ENCODE results near the gene CLCN7. TPM values are rescaled to one million over a fixed set of nuclear protein-coding genes. Genes with fewer than 3 reads are reported as not detected.
A peak's percentile ranks its signal among the peaks of the same experiment; 100 is the strongest.
"Not testable (repeated sequence)": the region's sequence is repeated elsewhere in the genome, so short reads cannot be mapped to it uniquely, and the experiment has no call there.

CLCN7 gene
- total RNA-seq, 1 donor from 2014 or later = 98.1 TPM

DNA sequence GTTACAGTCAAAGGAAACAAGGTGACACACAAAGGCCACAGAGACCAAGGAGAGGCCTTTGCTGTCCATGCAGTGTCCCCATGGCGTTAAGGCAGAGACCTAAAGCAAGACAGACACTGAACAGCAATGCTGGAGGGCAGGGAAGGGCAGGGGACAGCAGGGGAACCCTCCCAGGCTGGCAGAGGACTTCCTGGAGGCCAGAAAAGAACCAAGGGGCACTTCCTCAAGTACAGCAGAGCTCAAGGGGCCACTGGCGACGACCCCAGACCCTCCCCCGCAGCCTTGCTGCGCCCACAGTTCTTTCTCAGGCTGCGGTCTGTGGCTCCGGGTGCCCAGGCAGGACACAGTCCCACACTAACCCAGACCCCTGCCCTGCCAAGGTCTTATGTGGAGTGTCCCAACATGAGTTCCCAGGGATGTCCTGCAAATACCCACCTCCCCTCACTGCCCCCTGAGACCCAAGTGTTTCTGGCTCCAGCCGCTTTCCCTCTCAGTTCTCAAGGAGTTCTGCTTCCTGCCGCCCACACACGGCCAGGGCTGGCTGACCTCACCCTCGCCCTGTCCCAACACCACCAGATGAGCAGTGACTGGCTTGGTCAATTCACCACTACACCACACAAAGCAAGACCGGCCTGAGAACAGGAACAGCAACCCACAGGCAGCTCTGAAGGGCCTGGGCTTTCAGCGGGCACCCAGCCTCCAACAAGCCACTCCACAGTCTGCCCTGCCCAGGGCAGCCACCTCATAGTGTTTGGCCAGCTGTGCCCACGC lies 4.2 kb downstream of the CLCN7 start:
- H3K9me3 Mint-ChIP-seq = no peaks in the 10 kb centered on the region
- H3K4me3 Mint-ChIP-seq = peak overlapping the region; percentile 44
- TF ChIP-seq, protein P1, sequence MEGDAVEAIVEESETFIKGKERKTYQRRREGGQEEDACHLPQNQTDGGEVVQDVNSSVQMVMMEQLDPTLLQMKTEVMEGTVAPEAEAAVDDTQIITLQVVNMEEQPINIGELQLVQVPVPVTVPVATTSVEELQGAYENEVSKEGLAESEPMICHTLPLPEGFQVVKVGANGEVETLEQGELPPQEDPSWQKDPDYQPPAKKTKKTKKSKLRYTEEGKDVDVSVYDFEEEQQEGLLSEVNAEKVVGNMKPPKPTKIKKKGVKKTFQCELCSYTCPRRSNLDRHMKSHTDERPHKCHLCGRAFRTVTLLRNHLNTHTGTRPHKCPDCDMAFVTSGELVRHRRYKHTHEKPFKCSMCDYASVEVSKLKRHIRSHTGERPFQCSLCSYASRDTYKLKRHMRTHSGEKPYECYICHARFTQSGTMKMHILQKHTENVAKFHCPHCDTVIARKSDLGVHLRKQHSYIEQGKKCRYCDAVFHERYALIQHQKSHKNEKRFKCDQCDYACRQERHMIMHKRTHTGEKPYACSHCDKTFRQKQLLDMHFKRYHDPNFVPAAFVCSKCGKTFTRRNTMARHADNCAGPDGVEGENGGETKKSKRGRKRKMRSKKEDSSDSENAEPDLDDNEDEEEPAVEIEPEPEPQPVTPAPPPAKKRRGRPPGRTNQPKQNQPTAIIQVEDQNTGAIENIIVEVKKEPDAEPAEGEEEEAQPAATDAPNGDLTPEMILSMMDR (conservative IDR thresholded peaks at IDR 0.05) = no peak
- H3K27ac Mint-ChIP-seq = peak overlapping the region; percentile 62
- DNase-seq (ENCODE audit: extremely low spot score, unreplicated experiment) = peak; percentile 55
- H3K36me3 Mint-ChIP-seq = no peaks in the 10 kb centered on the region
- no peaks in the 10 kb centered on the region for H3K27me3 Mint-ChIP-seq
- H3K4me1 Mint-ChIP-seq (ENCODE audit: unreplicated experiment) = peaks cover 13% of the 10 kb centered on the region

DNA sequence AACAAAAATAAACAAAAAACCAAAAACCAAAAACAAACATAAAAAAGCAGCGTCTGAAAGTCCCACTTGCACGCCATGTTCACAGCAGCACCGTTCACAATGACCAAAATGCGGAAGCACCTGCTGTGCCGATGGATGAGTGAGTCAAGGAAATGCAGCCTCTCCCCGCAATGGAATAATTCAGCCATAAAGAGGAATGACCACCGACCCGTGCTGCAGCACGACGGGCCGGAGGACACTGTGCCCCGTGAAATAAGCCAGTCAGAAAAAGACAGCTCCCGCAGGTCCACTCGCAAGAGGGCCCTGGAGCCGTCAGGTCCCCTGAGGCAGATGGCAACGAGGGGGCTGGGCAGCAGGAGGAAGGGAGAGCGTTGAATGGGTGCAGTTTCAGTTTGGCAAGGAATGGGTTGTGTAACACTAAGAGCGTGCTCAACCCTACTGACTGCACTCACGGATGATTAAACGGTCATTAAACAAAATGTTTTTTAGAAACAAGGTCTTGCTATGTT lies 5.1 kb downstream of the CLCN7 start:
- Mint-ChIP-seq H3K27ac (no peak overlapping the region), H3K4me3 (no peak overlapping the region), H3K27me3 (no peaks in the 10 kb centered on the region), H3K36me3 (no peaks in the 10 kb centered on the region), H3K9me3 (no peaks in the 10 kb centered on the region), H3K4me1 (ENCODE audit: unreplicated experiment) (peaks cover 13% of the 10 kb centered on the region)
- no peak for DNase-seq (ENCODE audit: extremely low spot score, unreplicated experiment)
- TF ChIP-seq, protein P1 (conservative IDR thresholded peaks at IDR 0.05) = no peak

DNA sequence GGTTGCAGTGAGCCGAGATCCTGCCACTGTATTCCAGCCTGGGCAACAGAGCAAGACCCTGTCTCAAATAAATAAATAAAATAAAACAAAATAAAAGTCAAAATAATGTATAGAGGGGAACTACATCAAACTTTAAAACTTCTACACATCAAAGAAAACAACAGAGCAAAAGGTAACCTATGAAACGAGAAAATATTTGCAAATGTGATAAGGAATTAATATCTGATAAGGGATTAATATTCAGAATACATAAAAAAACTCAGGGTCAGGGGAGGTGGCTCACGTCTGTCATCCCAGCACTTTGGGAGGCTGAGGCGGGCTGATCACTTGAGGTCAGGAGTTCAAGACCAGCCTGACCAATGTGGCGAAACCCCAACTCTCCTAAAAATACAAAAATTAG lies 5.7 kb downstream of the CLCN7 start:
- H3K27ac Mint-ChIP-seq; H3K9me3 Mint-ChIP-seq; H3K27me3 Mint-ChIP-seq; H3K4me3 Mint-ChIP-seq; H3K36me3 Mint-ChIP-seq; DNase-seq (ENCODE audit: extremely low spot score, unreplicated experiment): not testable (repeated sequence)
- peaks cover 13% of the 10 kb centered on the region for H3K4me1 Mint-ChIP-seq (ENCODE audit: unreplicated experiment)

DNA sequence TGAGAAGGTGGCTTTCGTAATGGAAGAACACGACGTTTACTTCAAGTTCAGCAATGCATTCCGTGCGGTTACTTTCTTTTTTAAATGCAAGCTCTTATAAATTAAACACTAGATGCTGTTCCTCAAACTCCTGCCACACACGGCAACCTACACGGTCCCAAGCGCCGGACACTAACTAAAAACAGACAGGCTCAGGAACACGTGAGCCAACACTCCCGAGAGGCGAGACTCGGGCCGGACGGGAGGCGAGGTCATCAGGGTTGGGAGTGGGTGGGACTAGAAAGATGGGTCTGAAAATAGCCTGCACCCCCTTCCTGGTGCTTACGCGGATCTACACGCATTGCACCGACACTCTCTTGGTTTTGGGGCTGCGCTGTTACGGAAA lies 6.4 kb downstream of the CLCN7 start:
- TF ChIP-seq, protein P1 (conservative IDR thresholded peaks at IDR 0.05) = no peak
- H3K4me3 Mint-ChIP-seq = no peak overlapping the region
- DNase-seq (ENCODE audit: extremely low spot score, unreplicated experiment) = no peak

DNA sequence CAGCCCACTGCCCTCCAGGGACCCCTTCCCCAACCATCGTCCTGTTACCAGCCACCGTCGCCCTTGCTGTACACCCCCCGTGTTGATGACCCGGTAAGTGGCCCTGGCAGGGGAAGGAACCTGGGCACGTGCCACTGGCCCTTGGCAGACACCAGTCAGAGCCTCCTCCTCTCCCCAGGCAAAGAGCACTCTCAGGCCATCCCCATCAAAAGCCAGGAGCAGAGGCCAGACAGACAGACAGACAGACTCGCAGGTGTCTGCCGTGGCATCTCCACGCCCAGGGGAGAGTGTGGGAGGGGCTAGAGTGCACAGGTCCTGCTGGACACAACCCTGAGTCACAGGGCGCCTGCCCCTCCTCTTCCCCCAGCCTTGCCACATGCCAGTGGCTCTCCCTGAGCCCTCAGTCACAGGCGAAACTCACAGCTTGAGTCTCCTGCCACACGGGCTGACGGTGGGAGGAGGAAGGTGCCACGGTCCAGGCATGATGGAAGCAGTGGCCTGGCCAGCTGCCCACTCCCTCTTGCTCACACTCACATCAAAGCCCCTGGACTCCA lies 7.8 kb downstream of the CLCN7 start:
- H3K9me3 Mint-ChIP-seq = no peaks in the 10 kb centered on the region
- peaks cover 8% of the 10 kb centered on the region for H3K4me1 Mint-ChIP-seq (ENCODE audit: unreplicated experiment)
- no peaks in the 10 kb centered on the region for H3K27me3 Mint-ChIP-seq
- DNase-seq (ENCODE audit: extremely low spot score, unreplicated experiment) = peak; percentile 67
- no peak overlapping the region for H3K27ac Mint-ChIP-seq
- TF ChIP-seq, protein P1 (conservative IDR thresholded peaks at IDR 0.05) = no peak
- H3K4me3 Mint-ChIP-seq = no peak overlapping the region
- no peaks in the 10 kb centered on the region for H3K36me3 Mint-ChIP-seq

More for the DNA sequence above, 6.4 kb downstream of the CLCN7 start:
- Mint-ChIP-seq H3K27ac (no peak overlapping the region), H3K36me3 (no peaks in the 10 kb centered on the region), H3K9me3 (no peaks in the 10 kb centered on the region), H3K4me1 (ENCODE audit: unreplicated experiment) (peaks cover 13% of the 10 kb centered on the region), H3K27me3 (no peaks in the 10 kb centered on the region)

DNA sequence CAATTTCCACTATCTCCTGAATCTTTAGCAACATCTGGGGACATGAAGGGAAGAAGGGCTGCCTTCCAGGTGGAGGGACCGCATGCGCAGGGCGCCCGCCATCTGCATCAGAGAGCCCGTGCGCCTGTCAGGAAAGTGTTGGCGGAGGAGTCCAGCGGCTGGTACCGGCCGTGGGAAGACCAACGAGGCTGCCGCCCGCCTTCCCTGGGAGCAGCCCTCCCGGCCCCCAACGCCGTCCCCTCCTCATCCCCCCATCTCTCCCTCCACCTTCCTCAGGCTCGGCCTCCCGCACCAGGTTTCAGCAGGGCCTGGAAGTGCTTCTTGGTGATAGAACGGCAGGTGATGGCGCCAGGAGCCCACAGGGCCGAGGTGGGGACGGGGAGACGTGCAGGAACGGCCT lies 8.8 kb downstream of the CLCN7 start:
- H3K36me3 Mint-ChIP-seq = no peaks in the 10 kb centered on the region
- no peak overlapping the region for H3K27ac Mint-ChIP-seq
- H3K4me3 Mint-ChIP-seq = no peak overlapping the region
- no peaks in the 10 kb centered on the region for H3K9me3 Mint-ChIP-seq
- peak; percentile 56 for DNase-seq (ENCODE audit: extremely low spot score, unreplicated experiment)
- H3K4me1 Mint-ChIP-seq (ENCODE audit: unreplicated experiment) = peaks cover 8% of the 10 kb centered on the region
- TF ChIP-seq, protein P1 (conservative IDR thresholded peaks at IDR 0.05) = no peak
- H3K27me3 Mint-ChIP-seq = no peaks in the 10 kb centered on the region
